Prostate gland (tissue), 2 donors: ENCODE data around the gene ZBTB26.

ENCODE experiments used
- POLR2A ChIP-seq: fragments of 450-650 bp; IDR thresholded peaks from one replicate; pipeline ENCODE4 v1.6.1; 2016; ENCODE audit warnings: antibody characterized with exemption, mild to moderate bottlenecking
- POLR2AphosphoS5 ChIP-seq: sonication (generic); formaldehyde crosslinking; IDR thresholded peaks from one replicate; pipeline ENCODE4 v1.6.1; 2017; ENCODE audit warnings: antibody characterized with exemption
- TF ChIP-seq, protein P1 (sequence below), 4 experiments: fragments of 200-600 bp in 2 of 4; fragments of 450-650 bp in 2 of 4; sonication (generic) in 2 of 4; IDR thresholded peaks; 1 replicate in 3 of 4; 2 replicates in 1 of 4; pipeline ENCODE4 v1.5.1; 2016 to 2019; ENCODE audit warnings: antibody characterized with exemption in 4 of 4, mild to moderate bottlenecking in 2 of 4, moderate library complexity in 2 of 4

DNA sequence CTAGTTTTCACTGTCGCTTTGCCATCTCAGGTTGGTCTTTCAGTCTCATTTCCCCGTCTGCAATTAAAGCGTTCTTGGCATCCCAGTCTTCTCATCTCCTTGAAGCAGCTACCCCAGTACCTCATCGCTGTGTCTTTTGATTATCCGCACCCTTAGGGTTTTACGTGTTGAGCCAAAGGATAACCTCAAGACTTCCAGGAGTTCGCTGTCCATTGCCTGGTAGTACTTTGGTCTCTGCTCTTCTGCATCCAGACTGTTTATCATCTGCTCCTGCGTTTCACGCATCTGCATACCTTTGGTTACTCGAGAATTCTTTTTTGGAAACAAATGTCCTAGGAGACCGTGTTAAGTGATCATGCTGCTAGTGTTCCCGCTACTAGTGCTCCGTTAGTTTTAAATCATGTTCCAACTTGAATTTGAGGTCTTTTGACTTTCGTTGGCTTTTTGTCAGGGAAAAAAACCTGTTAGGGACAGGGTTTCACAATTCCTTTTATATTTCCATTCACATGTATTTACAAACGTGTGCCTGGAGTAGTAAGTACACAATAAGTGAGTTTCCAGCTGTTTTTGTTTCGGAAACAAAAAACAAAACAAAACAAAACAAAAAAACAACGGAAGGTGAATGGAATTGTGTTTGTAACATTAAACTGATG is 10.4 kb upstream of the ZBTB26 start:
- TF ChIP-seq, protein P1, sequence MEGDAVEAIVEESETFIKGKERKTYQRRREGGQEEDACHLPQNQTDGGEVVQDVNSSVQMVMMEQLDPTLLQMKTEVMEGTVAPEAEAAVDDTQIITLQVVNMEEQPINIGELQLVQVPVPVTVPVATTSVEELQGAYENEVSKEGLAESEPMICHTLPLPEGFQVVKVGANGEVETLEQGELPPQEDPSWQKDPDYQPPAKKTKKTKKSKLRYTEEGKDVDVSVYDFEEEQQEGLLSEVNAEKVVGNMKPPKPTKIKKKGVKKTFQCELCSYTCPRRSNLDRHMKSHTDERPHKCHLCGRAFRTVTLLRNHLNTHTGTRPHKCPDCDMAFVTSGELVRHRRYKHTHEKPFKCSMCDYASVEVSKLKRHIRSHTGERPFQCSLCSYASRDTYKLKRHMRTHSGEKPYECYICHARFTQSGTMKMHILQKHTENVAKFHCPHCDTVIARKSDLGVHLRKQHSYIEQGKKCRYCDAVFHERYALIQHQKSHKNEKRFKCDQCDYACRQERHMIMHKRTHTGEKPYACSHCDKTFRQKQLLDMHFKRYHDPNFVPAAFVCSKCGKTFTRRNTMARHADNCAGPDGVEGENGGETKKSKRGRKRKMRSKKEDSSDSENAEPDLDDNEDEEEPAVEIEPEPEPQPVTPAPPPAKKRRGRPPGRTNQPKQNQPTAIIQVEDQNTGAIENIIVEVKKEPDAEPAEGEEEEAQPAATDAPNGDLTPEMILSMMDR (IDR thresholded peaks at IDR 0.05) = no peak
- no peak for TF ChIP-seq POLR2A
- peak; percentile 52 for TF ChIP-seq POLR2AphosphoS5
